SH-SY5Y (cell line): ENCODE results near the gene SARDH.

ENCODE experiments used
- GATA2 ChIP-seq: IDR thresholded peaks from 2 replicates; pipeline ENCODE4 v1.6.1; 2011; ENCODE audit warnings: mild to moderate bottlenecking, low read depth, low read length
- GATA3 ChIP-seq: IDR thresholded peaks from 2 replicates; pipeline ENCODE4 v1.6.1; 2011; ENCODE audit warnings: low read depth, mild to moderate bottlenecking, low read length, moderate library complexity

- TF ChIP-seq GATA2 (no peak), GATA3 (no peak)
These were observed 53.2 kb downstream of the SARDH start for GRCh38 chr9:133684936-133685361.
